ENCODE data around the gene ERC2. TPM values are rescaled to one million over a fixed set of nuclear protein-coding genes. Genes with fewer than 3 reads are reported as not detected.

The ERC2 gene
- total and polyA plus RNA-seq, 11 donors, result 0.16 to 3.8 (median 1.6) TPM

DNA sequence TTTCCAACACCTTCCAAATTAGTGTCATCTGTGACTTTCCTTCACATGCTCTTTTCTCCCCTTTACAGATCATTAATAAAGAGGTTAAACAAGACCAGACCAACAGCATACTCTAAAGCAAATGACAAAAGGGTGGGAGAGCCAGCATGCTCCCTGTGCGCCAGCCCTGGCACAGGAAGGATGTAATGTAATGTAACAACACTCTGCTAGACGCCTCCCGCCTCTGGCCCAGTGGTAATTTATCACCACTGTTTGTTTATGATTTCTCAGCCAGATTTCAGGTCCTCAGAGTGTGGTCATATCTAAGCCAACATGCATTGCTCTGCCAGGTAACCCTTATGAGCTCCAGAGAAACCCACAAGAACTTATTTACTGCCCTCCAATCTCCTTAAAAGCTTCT lies 791.6 kb downstream of the ERC2 start:
- no peaks in the 10 kb centered on the region for H3K4me1 ChIP-seq

DNA sequence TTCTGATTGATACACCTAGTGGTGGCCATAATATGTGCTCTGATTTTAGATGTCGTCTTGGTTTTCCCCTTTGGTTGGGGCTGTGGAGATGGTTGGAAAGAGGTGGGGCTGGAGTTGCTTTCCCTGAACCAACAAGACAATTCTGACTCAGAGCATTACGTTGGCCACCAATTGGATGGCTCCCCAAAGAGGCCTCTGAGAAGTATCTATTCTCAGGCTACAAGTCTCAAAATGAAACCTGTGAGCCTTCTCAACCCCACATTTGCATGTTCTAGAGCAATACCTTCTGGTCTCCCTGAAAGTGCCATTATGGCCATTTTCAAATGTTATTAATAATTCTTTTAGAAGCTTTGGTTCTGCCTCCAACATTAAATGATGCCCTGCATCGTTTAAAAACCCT lies 792.8 kb downstream of the ERC2 start:
- ATAC-seq (no peak), DNase-seq (no peak)
- Histone ChIP-seq H3K27me3 (no peaks in the 10 kb centered on the region), H3K36me3 (no peaks in the 10 kb centered on the region), H3K4me3 (no peak overlapping the region), H3K9me3 (no peaks in the 10 kb centered on the region), H3K27ac (no peak overlapping the region), H3K4me1 (no peaks in the 10 kb centered on the region)
- intact Hi-C loops (cut with DNase I), result no loop called here
- 83 to 91% (median 86%) methylated on average over 3 of the region's 3 CpGs for WGBS, 4 donors
- TF ChIP-seq, protein P1, sequence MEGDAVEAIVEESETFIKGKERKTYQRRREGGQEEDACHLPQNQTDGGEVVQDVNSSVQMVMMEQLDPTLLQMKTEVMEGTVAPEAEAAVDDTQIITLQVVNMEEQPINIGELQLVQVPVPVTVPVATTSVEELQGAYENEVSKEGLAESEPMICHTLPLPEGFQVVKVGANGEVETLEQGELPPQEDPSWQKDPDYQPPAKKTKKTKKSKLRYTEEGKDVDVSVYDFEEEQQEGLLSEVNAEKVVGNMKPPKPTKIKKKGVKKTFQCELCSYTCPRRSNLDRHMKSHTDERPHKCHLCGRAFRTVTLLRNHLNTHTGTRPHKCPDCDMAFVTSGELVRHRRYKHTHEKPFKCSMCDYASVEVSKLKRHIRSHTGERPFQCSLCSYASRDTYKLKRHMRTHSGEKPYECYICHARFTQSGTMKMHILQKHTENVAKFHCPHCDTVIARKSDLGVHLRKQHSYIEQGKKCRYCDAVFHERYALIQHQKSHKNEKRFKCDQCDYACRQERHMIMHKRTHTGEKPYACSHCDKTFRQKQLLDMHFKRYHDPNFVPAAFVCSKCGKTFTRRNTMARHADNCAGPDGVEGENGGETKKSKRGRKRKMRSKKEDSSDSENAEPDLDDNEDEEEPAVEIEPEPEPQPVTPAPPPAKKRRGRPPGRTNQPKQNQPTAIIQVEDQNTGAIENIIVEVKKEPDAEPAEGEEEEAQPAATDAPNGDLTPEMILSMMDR (IDR thresholded peaks at IDR 0.05), result no peak
- no peak for TF ChIP-seq POLR2A (IDR thresholded peaks at IDR 0.05)

More for the DNA sequence above, 791.6 kb downstream of the ERC2 start:
- DNase-seq (no peak), ATAC-seq (no peak)
- Histone ChIP-seq H3K4me3 (no peak overlapping the region), H3K27ac (no peak overlapping the region), H3K27me3 (no peaks in the 10 kb centered on the region), H3K36me3 (no peaks in the 10 kb centered on the region), H3K9me3 (no peaks in the 10 kb centered on the region)
- intact Hi-C loops (cut with DNase I), result no loop called here
- 42 to 70% (median 66%) methylated on average over 3 of the region's 3 CpGs for WGBS, 4 donors
- TF ChIP-seq, protein P1 (IDR thresholded peaks at IDR 0.05), result no peak
- no peak for TF ChIP-seq POLR2A (IDR thresholded peaks at IDR 0.05)

- no peak for DNase-seq
- H3K27me3 ChIP-seq, result no peaks in the 10 kb centered on the region
- no peaks in the 10 kb centered on the region for H3K36me3 ChIP-seq
- TF ChIP-seq, protein P1 (IDR thresholded peaks at IDR 0.05), result no peak
- TF ChIP-seq POLR2A (IDR thresholded peaks at IDR 0.05), result no peak
- no peak overlapping the region for H3K27ac ChIP-seq
- ATAC-seq, result no peak
- no peaks in the 10 kb centered on the region for H3K4me1 ChIP-seq
- intact Hi-C loops (cut with DNase I), result no loop called here
- no peaks in the 10 kb centered on the region for H3K9me3 ChIP-seq
- 65 to 86% (median 71%) methylated on average over 5 to 6 of the region's 6 CpGs for WGBS, 4 donors
- no peak overlapping the region for H3K4me3 ChIP-seq
These were observed 794.5 kb downstream of the ERC2 start for GRCh38 chr3:55673764-55674163.

DNA sequence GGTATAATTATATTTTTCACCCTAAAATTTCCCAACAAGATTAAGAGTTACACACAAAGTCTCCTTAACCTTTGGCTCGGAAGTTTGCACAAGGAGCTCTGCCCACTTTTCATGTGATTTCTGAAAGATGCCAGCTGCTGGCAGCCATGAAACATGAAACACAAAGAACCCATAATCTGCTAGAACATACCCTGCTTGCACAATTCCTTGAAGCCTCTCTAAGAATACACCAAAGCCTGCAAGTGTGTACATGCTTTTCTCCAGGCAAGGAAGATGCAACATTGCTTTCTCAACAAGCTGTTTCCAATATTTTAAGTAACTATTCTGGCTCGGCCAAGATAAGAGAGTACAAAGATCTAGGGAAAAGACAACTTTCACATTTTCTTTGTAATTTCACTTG lies 799.1 kb downstream of the ERC2 start:
- no peaks in the 10 kb centered on the region for H3K27me3 ChIP-seq
- no peaks in the 10 kb centered on the region for H3K36me3 ChIP-seq
- 73 to 86% (median 78%) methylated on average over 2 of the region's 2 CpGs for WGBS, 4 donors
- intact Hi-C loops (cut with DNase I), result no loop called here
- ATAC-seq (no peak), DNase-seq (no peak)
- H3K4me1 ChIP-seq, result no peaks in the 10 kb centered on the region
- TF ChIP-seq POLR2A (IDR thresholded peaks at IDR 0.05), result no peak
- TF ChIP-seq, protein P1 (IDR thresholded peaks at IDR 0.05), result no peak
- H3K27ac ChIP-seq, result no peak overlapping the region
- no peaks in the 10 kb centered on the region for H3K9me3 ChIP-seq
- no peak overlapping the region for H3K4me3 ChIP-seq

Data from heart left ventricle (tissue), 16 donors.